Vagina (tissue), 2 donors: ENCODE data around the gene ZNF483. TPM values are rescaled to one million over a fixed set of nuclear protein-coding genes. Genes with fewer than 3 reads are reported as not detected.
"Not testable (repeated sequence)": the region's sequence is repeated elsewhere in the genome, so short reads cannot be mapped to it uniquely, and the experiment has no call there.

Source experiments
- DNase-seq, 2 donors: peaks; one replicate each; pipeline ENCODE4 v3.0.0-alpha.2; 2017; ENCODE audit errors: extremely low spot score in 2 of 2
- H3K27ac ChIP-seq: fragments of 200-600 bp; sonication (generic); one replicate; pipeline ENCODE4 v1.5.1; 2019
- H3K27me3 ChIP-seq: fragments of 200-600 bp; sonication (generic); one replicate; pipeline ENCODE4 v1.5.1; 2019
- H3K36me3 ChIP-seq, 2 donors: fragments of 200-600 bp; sonication (generic); one replicate each; pipeline ENCODE4 v1.5.1; 2017 to 2019
- H3K4me1 ChIP-seq: fragments of 200-600 bp; sonication (generic); one replicate; pipeline ENCODE4 v1.5.1; 2019
- H3K4me3 ChIP-seq, 2 donors: fragments of 200-600 bp; sonication (generic); 1 replicate in 1 of 2; 2 replicates in 1 of 2; pipeline ENCODE4 v1.5.1; 2016 to 2019
- H3K9me3 ChIP-seq: fragments of 200-600 bp; sonication (generic); one replicate; pipeline ENCODE4 v1.5.1; 2019
- CTCF ChIP-seq, 3 experiments: fragments of 450-650 bp in 2 of 3; fragments of 200-600 bp in 1 of 3; sonication (generic) in 1 of 3; IDR thresholded peaks; one replicate each; pipeline ENCODE4 v1.5.1; 2017 to 2019; ENCODE audit warnings: antibody characterized with exemption in 3 of 3, mild to moderate bottlenecking in 2 of 3, moderate library complexity in 2 of 3
- POLR2A ChIP-seq, 2 donors: fragments of 450-650 bp; IDR thresholded peaks; one replicate each; pipeline ENCODE4 v1.6.1; 2017; ENCODE audit warnings: antibody characterized with exemption in 2 of 2, mild to moderate bottlenecking in 2 of 2, moderate library complexity in 2 of 2
- POLR2AphosphoS5 ChIP-seq, 2 donors: sonication (generic); formaldehyde crosslinking; IDR thresholded peaks; one replicate each; pipeline ENCODE4 v1.9.0; 2017; ENCODE audit warnings: antibody characterized with exemption in 2 of 2, mild to moderate bottlenecking in 2 of 2, low read depth in 1 of 2; ENCODE audit not compliant: insufficient read depth in 1 of 2
- intact Hi-C: fragments of 100-400 bp; cut with DNase I; formaldehyde crosslinking; loops from one replicate; pipeline ENCODE4 v1.15.1; 2023
- total RNA-seq: library from RNA; depleted of rRNA; stranded (reverse); fragments of >200 nt; gene quantifications from one replicate; pipeline ENCODE4 v1.2.3, GENCODE V29; 2016

The ZNF483 gene
- total RNA-seq, 1 donor from 2014 or later: 8.8 TPM

- TF ChIP-seq POLR2AphosphoS5 (IDR thresholded peaks at IDR 0.05; ENCODE audit: insufficient read depth in 1 of 2, low read depth in 1 of 2): no peak
- H3K4me3 ChIP-seq: no peak overlapping the region
- no peaks in the 10 kb centered on the region for H3K36me3 ChIP-seq
- H3K4me1 ChIP-seq: no peaks in the 10 kb centered on the region
- no peak overlapping the region for H3K27ac ChIP-seq
- H3K9me3 ChIP-seq: no peaks in the 10 kb centered on the region
- DNase-seq: no peak
- intact Hi-C loops: no loop called here
- no peaks in the 10 kb centered on the region for H3K27me3 ChIP-seq
Measured at GRCh38 chr9:111605041-111605559, 80.1 kb downstream of the ZNF483 start.

DNA sequence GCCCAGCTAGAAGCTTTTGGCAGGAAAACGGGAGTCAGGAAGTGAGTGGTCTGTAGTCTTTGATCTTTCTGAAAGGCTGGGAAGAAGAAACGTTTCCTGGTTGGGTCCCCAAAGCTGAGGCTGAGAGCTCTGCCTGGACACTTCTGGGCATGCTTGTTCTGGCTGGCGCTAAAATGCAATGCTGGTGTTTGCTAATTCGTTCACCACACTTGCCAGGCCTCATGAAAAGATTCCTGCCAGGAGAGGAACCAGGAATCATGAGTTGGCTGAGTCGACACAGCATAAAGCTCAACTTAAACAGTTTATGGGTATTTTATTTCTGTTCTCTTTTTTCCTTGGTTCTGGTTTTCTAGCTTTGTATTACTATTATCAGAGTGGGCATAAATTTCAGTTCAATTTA, 85.2 kb downstream of the ZNF483 start:
- Histone ChIP-seq H3K9me3 (no peaks in the 10 kb centered on the region), H3K27me3 (no peaks in the 10 kb centered on the region), H3K4me3 (no peak overlapping the region), H3K36me3 (no peaks in the 10 kb centered on the region), H3K4me1 (no peaks in the 10 kb centered on the region), H3K27ac (no peak overlapping the region)
- TF ChIP-seq POLR2A (IDR thresholded peaks at IDR 0.05) (no peak), POLR2AphosphoS5 (IDR thresholded peaks at IDR 0.05; ENCODE audit: insufficient read depth in 1 of 2, low read depth in 1 of 2) (no peak), CTCF (IDR thresholded peaks at IDR 0.05) (no peak)
- DNase-seq: no peak
- intact Hi-C loops: no loop called here

DNA sequence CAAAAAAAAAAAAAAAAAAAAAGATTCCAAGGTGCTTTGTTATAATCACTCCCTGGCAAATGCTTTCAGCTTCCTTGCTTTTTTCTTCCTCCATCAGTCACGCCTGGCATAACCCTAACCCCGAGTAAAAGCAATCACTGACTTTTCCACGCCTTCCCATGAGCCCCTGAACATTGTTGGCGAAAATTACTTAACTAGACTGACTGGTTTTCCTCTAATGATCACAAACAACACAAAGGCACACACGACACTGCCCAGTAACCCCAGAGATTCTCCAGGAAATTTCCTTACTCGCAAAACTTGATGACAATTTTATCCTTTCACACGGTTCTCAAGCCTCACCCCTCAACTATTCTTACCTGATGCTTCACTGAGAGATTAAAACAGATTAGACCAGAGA, 85.9 kb downstream of the ZNF483 start:
- Histone ChIP-seq H3K27me3 (no peaks in the 10 kb centered on the region), H3K27ac (no peak overlapping the region), H3K4me3 (no peak overlapping the region), H3K9me3 (no peaks in the 10 kb centered on the region), H3K36me3 (no peaks in the 10 kb centered on the region), H3K4me1 (no peaks in the 10 kb centered on the region)
- TF ChIP-seq CTCF (IDR thresholded peaks at IDR 0.05): no peak
- TF ChIP-seq POLR2AphosphoS5 (IDR thresholded peaks at IDR 0.05; ENCODE audit: insufficient read depth in 1 of 2, low read depth in 1 of 2): no peak
- TF ChIP-seq POLR2A (IDR thresholded peaks at IDR 0.05): no peak
- intact Hi-C loops: no loop called here
- no peak for DNase-seq

GRCh38 chr9:111613436-111614040, 88.6 kb downstream of the ZNF483 start:
- no peak overlapping the region for H3K4me3 ChIP-seq
- H3K4me1 ChIP-seq: no peaks in the 10 kb centered on the region
- DNase-seq: no peak
- intact Hi-C loops: no loop called here
- H3K27ac ChIP-seq: no peak overlapping the region
- no peak for TF ChIP-seq CTCF (IDR thresholded peaks at IDR 0.05)
- no peaks in the 10 kb centered on the region for H3K27me3 ChIP-seq
- no peaks in the 10 kb centered on the region for H3K36me3 ChIP-seq
- H3K9me3 ChIP-seq: no peaks in the 10 kb centered on the region

DNA sequence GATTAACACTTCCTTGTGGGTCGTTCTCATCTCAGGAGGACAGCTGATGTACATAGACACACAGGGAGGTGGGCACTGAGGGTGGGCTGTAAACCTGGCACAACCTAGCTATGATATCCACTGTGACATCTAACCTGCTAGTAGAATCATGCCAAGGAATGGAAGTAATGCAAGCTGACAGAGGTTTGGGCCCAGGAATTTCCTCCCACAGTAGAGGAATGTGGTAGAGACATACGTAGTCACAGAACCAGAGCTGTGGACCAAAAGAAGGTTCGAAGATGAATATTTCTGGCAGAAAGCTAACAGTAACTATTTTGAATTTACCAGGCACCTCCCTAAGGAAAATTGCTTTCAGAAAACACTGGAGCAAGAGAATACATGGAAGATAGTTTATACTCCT, 90.9 kb downstream of the ZNF483 start:
- Histone ChIP-seq H3K4me1 (no peaks in the 10 kb centered on the region), H3K36me3 (no peaks in the 10 kb centered on the region), H3K27ac (no peak overlapping the region), H3K9me3 (no peaks in the 10 kb centered on the region), H3K27me3 (no peaks in the 10 kb centered on the region), H3K4me3 (no peak overlapping the region)
- DNase-seq: no peak
- TF ChIP-seq POLR2AphosphoS5 (IDR thresholded peaks at IDR 0.05; ENCODE audit: insufficient read depth in 1 of 2, low read depth in 1 of 2) (no peak), CTCF (IDR thresholded peaks at IDR 0.05) (no peak), POLR2A (IDR thresholded peaks at IDR 0.05) (no peak)
- intact Hi-C loops: no loop called here

- H3K9me3 ChIP-seq, H3K27me3 ChIP-seq, intact Hi-C loops, H3K36me3 ChIP-seq, H3K4me3 ChIP-seq, DNase-seq, H3K27ac ChIP-seq, H3K4me1 ChIP-seq: not testable (repeated sequence)
Measured at GRCh38 chr9:111617349-111617748, 92.4 kb downstream of the ZNF483 start.
